Measurements from ENCODE around the gene CRB2.

Gene CRB2

GRCh38 chr9:123408313-123409262, 52.6 kb downstream of the CRB2 start:
- no peak for DNase-seq

- DNase-seq: no peak
These were observed 54.4 kb downstream of the CRB2 start for GRCh38 chr9:123410281-123410910.

GRCh38 chr9:123411191-123411590, 55.2 kb downstream of the CRB2 start:
- DNase-seq: no peak

GRCh38 chr9:123411636-123412035, 55.6 kb downstream of the CRB2 start:
- no peak for DNase-seq

- no peak for DNase-seq
These were observed 56.3 kb downstream of the CRB2 start for GRCh38 chr9:123412171-123412820.

GRCh38 chr9:123414204-123414603, 58.2 kb downstream of the CRB2 start:
- no peak for DNase-seq

- no peak for DNase-seq
These were observed 59.2 kb downstream of the CRB2 start for GRCh38 chr9:123414936-123415930.

GRCh38 chr9:123416176-123416575, 60.2 kb downstream of the CRB2 start:
- no peak for DNase-seq

GRCh38 chr9:123417289-123418051, 61.5 kb downstream of the CRB2 start:
- DNase-seq: no peak

- DNase-seq: no peak
These were observed 62.0 kb downstream of the CRB2 start for GRCh38 chr9:123418052-123418430.

- DNase-seq: no peak
These were observed 62.5 kb downstream of the CRB2 start for GRCh38 chr9:123418506-123418905.

- DNase-seq: no peak
These were observed 63.1 kb downstream of the CRB2 start for GRCh38 chr9:123419091-123419490.

- DNase-seq: no peak
These were observed 64.0 kb downstream of the CRB2 start for GRCh38 chr9:123419721-123420591.

GRCh38 chr9:123420592-123421111, 64.7 kb downstream of the CRB2 start:
- no peak for DNase-seq

GRCh38 chr9:123421186-123421585, 65.2 kb downstream of the CRB2 start:
- no peak for DNase-seq

GRCh38 chr9:123421801-123422455, 65.9 kb downstream of the CRB2 start:
- DNase-seq: no peak

GRCh38 chr9:123422635-123423310, 66.8 kb downstream of the CRB2 start:
- DNase-seq: no peak

- no peak for DNase-seq
These were observed 67.3 kb downstream of the CRB2 start for GRCh38 chr9:123423311-123423640.

GRCh38 chr9:123424131-123424530, 68.1 kb downstream of the CRB2 start:
- DNase-seq: no peak

Measured in left hindlimb (tissue), 1 donor.